ENCODE measurements around the gene COL24A1.

COL24A1 gene

DNA sequence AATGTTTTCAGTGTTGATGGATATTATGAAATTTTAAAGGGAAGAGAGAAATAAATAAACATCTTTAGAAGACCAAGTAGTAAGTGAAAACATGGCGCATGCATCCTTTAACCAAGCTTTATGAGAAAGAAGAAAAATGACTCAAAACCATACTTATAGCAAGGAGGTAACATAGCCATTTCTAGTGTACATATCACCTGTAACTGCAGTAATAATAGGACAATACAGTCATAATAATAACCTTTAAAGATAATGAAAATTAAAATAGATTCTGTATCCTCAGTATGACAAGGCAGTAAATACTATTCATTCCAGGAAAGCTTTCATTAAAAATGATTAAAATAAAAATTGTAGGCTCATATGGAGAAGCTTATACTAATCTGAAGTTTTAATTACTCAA, 141.2 kb downstream of the COL24A1 start:
- H3K9me2 ChIP-seq (replicated peaks; ENCODE audit: control insufficient read depth, low read length) = no peaks in the 10 kb centered on the region
- H3K27me3 ChIP-seq (ENCODE audit: control insufficient read depth, low read length) = no peaks in the 10 kb centered on the region
- H4K20me1 ChIP-seq (ENCODE audit: control insufficient read depth, insufficient read depth, low read depth, low read length) = no peaks in the 10 kb centered on the region
- no peaks in the 10 kb centered on the region for H3K9me3 ChIP-seq (ENCODE audit: control insufficient read depth, insufficient read depth, low read length)
- H3F3A ChIP-seq (ENCODE audit: control insufficient read depth, insufficient read depth) = no peaks in the 10 kb centered on the region
- H3K4me2 ChIP-seq (ENCODE audit: low read length) = no peak overlapping the region
- no peaks in the 10 kb centered on the region for H3K4me1 ChIP-seq (ENCODE audit: control insufficient read depth, low read length)
- TF ChIP-seq, protein P1, sequence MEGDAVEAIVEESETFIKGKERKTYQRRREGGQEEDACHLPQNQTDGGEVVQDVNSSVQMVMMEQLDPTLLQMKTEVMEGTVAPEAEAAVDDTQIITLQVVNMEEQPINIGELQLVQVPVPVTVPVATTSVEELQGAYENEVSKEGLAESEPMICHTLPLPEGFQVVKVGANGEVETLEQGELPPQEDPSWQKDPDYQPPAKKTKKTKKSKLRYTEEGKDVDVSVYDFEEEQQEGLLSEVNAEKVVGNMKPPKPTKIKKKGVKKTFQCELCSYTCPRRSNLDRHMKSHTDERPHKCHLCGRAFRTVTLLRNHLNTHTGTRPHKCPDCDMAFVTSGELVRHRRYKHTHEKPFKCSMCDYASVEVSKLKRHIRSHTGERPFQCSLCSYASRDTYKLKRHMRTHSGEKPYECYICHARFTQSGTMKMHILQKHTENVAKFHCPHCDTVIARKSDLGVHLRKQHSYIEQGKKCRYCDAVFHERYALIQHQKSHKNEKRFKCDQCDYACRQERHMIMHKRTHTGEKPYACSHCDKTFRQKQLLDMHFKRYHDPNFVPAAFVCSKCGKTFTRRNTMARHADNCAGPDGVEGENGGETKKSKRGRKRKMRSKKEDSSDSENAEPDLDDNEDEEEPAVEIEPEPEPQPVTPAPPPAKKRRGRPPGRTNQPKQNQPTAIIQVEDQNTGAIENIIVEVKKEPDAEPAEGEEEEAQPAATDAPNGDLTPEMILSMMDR (IDR thresholded peaks at IDR 0.05; ENCODE audit: low read depth, low read length, poor library complexity, severe bottlenecking) = no peak
- no peak for TF ChIP-seq EZH2phosphoT487 (IDR thresholded peaks at IDR 0.05; ENCODE audit: borderline replicate concordance, low read length)
- no peaks in the 10 kb centered on the region for H3K79me2 ChIP-seq (ENCODE audit: control insufficient read depth, low read length)
- no peak overlapping the region for H3K27ac ChIP-seq (ENCODE audit: low read depth, low read length)
- H3K36me3 ChIP-seq (ENCODE audit: control insufficient read depth, low read length) = no peaks in the 10 kb centered on the region
- no peak overlapping the region for H3K4me3 ChIP-seq (ENCODE audit: low read length)

DNA sequence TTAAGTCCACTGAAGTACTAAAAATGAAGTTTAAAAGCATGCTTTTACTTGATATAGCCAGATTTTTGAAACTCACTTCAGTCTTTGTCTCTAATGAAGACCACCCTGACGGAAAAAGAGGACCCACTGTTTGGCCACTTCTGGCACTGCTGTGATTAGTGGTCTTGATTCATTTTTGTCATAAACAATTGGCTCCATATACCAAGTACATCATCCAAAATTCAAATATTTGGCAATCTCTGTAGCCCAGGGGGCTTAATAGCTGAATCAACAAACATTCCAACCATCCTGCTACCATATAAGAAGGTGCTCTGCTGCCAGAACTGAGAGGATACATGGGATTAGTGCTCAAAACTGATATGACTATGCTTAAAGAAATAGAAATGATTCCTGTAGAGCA, 156.0 kb downstream of the COL24A1 start:
- Histone ChIP-seq H3K9me3 (ENCODE audit: control insufficient read depth, insufficient read depth, low read length) (no peaks in the 10 kb centered on the region), H3K4me2 (ENCODE audit: low read length) (no peak overlapping the region), H3K4me1 (ENCODE audit: control insufficient read depth, low read length) (no peaks in the 10 kb centered on the region), H4K20me1 (ENCODE audit: control insufficient read depth, insufficient read depth, low read depth, low read length) (no peaks in the 10 kb centered on the region), H3F3A (ENCODE audit: control insufficient read depth, insufficient read depth) (no peaks in the 10 kb centered on the region), H3K4me3 (ENCODE audit: low read length) (no peak overlapping the region), H3K27ac (ENCODE audit: low read depth, low read length) (no peak overlapping the region), H3K79me2 (ENCODE audit: control insufficient read depth, low read length) (no peaks in the 10 kb centered on the region), H3K36me3 (ENCODE audit: control insufficient read depth, low read length) (no peaks in the 10 kb centered on the region), H3K27me3 (ENCODE audit: control insufficient read depth, low read length) (no peaks in the 10 kb centered on the region), H3K9me2 (replicated peaks; ENCODE audit: control insufficient read depth, low read length) (no peaks in the 10 kb centered on the region)
- TF ChIP-seq EZH2phosphoT487 (IDR thresholded peaks at IDR 0.05; ENCODE audit: borderline replicate concordance, low read length) = no peak
- TF ChIP-seq, protein P1 (IDR thresholded peaks at IDR 0.05; ENCODE audit: low read depth, low read length, poor library complexity, severe bottlenecking) = no peak

DNA sequence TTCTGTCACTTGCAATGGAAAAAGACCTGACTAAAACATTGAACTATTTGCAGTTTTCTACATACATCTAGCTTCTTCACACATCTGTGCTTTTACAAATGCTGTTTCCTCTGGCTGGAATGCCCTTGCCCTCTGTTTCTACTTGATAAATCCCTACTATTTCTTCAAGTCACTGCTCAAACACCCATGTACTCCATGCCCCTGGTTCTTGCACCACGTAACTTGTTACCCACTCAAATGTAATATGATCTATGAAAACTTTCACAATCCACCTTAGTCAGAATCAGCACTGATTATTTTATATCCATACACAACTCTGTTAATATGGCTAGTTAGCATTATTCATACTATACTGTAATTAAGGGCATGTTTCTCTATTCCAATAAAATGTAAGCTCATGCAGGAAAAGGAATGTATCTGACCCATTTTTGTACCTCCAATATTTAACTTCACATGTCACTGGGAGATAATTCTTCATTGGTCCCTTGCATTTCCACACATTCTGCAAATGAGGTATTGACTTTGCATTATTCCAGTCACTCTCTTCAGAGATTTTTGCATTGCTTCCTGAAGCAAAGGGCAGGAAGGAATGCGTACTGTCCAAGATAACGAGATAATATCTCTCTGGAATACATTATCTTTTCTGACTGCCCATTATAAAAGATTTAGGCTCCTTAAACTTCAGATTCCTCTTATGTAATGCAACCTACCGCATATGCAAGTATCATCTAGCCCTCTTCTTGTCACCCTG, 158.3 kb downstream of the COL24A1 start:
- no peaks in the 10 kb centered on the region for H3K9me2 ChIP-seq (replicated peaks; ENCODE audit: control insufficient read depth, low read length)
- H3K4me3 ChIP-seq (ENCODE audit: low read length) = no peak overlapping the region
- no peaks in the 10 kb centered on the region for H4K20me1 ChIP-seq (ENCODE audit: control insufficient read depth, insufficient read depth, low read depth, low read length)
- H3K79me2 ChIP-seq (ENCODE audit: control insufficient read depth, low read length) = no peaks in the 10 kb centered on the region
- no peaks in the 10 kb centered on the region for H3K27me3 ChIP-seq (ENCODE audit: control insufficient read depth, low read length)
- no peaks in the 10 kb centered on the region for H3F3A ChIP-seq (ENCODE audit: control insufficient read depth, insufficient read depth)
- TF ChIP-seq EZH2phosphoT487 (IDR thresholded peaks at IDR 0.05; ENCODE audit: borderline replicate concordance, low read length) = no peak
- TF ChIP-seq, protein P1 (IDR thresholded peaks at IDR 0.05; ENCODE audit: low read depth, low read length, poor library complexity, severe bottlenecking) = no peak
- no peaks in the 10 kb centered on the region for H3K4me1 ChIP-seq (ENCODE audit: control insufficient read depth, low read length)
- H3K4me2 ChIP-seq (ENCODE audit: low read length) = no peak overlapping the region
- H3K36me3 ChIP-seq (ENCODE audit: control insufficient read depth, low read length) = no peaks in the 10 kb centered on the region
- no peaks in the 10 kb centered on the region for H3K9me3 ChIP-seq (ENCODE audit: control insufficient read depth, insufficient read depth, low read length)
- no peak overlapping the region for H3K27ac ChIP-seq (ENCODE audit: low read depth, low read length)

Data from DOHH2 (cell line).